Measurements from ENCODE around the gene ACVRL1.

ACVRL1 gene

DNA sequence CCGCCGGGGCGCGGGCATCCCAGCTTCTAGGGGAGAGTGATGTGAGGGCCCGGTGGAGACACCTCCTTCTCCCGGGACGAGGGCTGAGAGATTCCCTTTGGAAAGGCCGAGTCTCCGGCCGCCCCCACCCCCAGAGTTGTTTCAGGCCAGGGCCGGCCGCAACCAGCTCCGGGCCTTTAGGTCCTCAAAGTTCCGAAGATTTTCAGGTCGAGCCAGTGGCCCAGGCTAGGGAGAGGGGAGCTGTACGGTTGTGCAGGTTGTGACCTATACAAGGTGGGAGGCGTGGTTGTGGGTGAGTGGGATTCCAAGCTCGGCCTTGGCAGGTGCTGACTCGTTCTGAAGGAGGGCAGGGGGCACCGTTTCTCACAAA lies 37.8 kb upstream of the ACVRL1 start:
- no peaks in the 10 kb centered on the region for H3K9me2 ChIP-seq (replicated peaks; ENCODE audit: insufficient read depth, low read length)
- no peak for DNase-seq
- TF ChIP-seq CTCF (IDR thresholded peaks at IDR 0.05; ENCODE audit: low read length), result no peak
- TF ChIP-seq EZH2 (optimal IDR thresholded peaks at IDR 0.05; ENCODE audit: low read depth, low read length), result no peak
- no peak for TF ChIP-seq EZH2phosphoT487 (IDR thresholded peaks at IDR 0.05; ENCODE audit: low read length)
- H4K20me1 ChIP-seq (ENCODE audit: insufficient read depth, low read length), result no peaks in the 10 kb centered on the region
- no peak overlapping the region for H2AFZ ChIP-seq (ENCODE audit: low read length)
- no peaks in the 10 kb centered on the region for H3K36me3 ChIP-seq (replicated peaks; ENCODE audit: insufficient read depth, low read length)
- H3K4me3 ChIP-seq (ENCODE audit: low read length), result no peak overlapping the region
- no peaks in the 10 kb centered on the region for H3K79me2 ChIP-seq (ENCODE audit: low read length)
- no peaks in the 10 kb centered on the region for H3K9me3 ChIP-seq (replicated peaks; ENCODE audit: insufficient read depth, low read length)
- H3F3A ChIP-seq (ENCODE audit: insufficient read depth, low read length), result no peaks in the 10 kb centered on the region
- peaks cover 42% of the 10 kb centered on the region for H3K27me3 ChIP-seq (replicated peaks; ENCODE audit: insufficient read depth, low read length)
- H3K4me1 ChIP-seq (ENCODE audit: low read length), result no peaks in the 10 kb centered on the region
- no peak overlapping the region for H3K9ac ChIP-seq (ENCODE audit: low read length)
- H3K27ac ChIP-seq (ENCODE audit: low read length), result no peak overlapping the region
- H3K4me2 ChIP-seq (ENCODE audit: low read depth, low read length), result no peak overlapping the region

DNA sequence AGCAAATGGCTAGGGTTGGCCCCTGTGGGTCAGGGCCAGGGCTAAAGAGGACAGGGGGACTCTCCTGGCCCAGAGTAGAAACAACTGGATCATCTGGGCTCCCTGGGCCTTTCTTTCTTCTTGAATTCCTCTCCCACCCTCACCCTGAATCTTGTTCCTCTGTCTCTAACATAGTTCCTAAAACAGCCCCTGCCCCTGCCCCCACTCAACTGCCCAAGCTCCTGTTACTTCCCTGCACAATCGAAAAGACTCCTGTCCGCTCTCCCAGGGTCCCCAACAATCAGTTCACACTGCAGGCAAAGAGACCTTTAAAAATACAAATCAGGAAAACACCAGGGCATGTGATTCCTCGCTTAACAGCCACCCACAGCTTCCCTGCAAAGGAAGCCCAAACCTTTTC lies 37.4 kb upstream of the ACVRL1 start:
- Histone ChIP-seq H3K4me2 (ENCODE audit: low read depth, low read length) (no peak overlapping the region), H3K4me1 (ENCODE audit: low read length) (no peaks in the 10 kb centered on the region), H3K27ac (ENCODE audit: low read length) (no peak overlapping the region), H3K4me3 (ENCODE audit: low read length) (no peak overlapping the region), H3K27me3 (replicated peaks; ENCODE audit: insufficient read depth, low read length) (peaks cover 38% of the 10 kb centered on the region), H3K9ac (ENCODE audit: low read length) (no peak overlapping the region), H3K9me2 (replicated peaks; ENCODE audit: insufficient read depth, low read length) (no peaks in the 10 kb centered on the region), H3K36me3 (replicated peaks; ENCODE audit: insufficient read depth, low read length) (no peaks in the 10 kb centered on the region), H3F3A (ENCODE audit: insufficient read depth, low read length) (no peaks in the 10 kb centered on the region), H4K20me1 (ENCODE audit: insufficient read depth, low read length) (no peaks in the 10 kb centered on the region), H3K79me2 (ENCODE audit: low read length) (no peaks in the 10 kb centered on the region), H2AFZ (ENCODE audit: low read length) (no peak overlapping the region), H3K9me3 (replicated peaks; ENCODE audit: insufficient read depth, low read length) (no peaks in the 10 kb centered on the region)
- TF ChIP-seq CTCF (IDR thresholded peaks at IDR 0.05; ENCODE audit: low read length), result no peak
- TF ChIP-seq EZH2 (optimal IDR thresholded peaks at IDR 0.05; ENCODE audit: low read depth, low read length), result no peak
- TF ChIP-seq EZH2phosphoT487 (IDR thresholded peaks at IDR 0.05; ENCODE audit: low read length), result no peak
- no peak for DNase-seq

- H3K4me2 ChIP-seq (ENCODE audit: low read depth, low read length), result no peak overlapping the region
- no peaks in the 10 kb centered on the region for H3K9me3 ChIP-seq (replicated peaks; ENCODE audit: insufficient read depth, low read length)
- no peaks in the 10 kb centered on the region for H3K9me2 ChIP-seq (replicated peaks; ENCODE audit: insufficient read depth, low read length)
- H4K20me1 ChIP-seq (ENCODE audit: insufficient read depth, low read length), result no peaks in the 10 kb centered on the region
- H3K79me2 ChIP-seq (ENCODE audit: low read length), result no peaks in the 10 kb centered on the region
- H3K4me1 ChIP-seq (ENCODE audit: low read length), result no peaks in the 10 kb centered on the region
- no peak overlapping the region for H3K4me3 ChIP-seq (ENCODE audit: low read length)
- H2AFZ ChIP-seq (ENCODE audit: low read length), result no peak overlapping the region
- H3K9ac ChIP-seq (ENCODE audit: low read length), result no peak overlapping the region
- no peak for TF ChIP-seq EZH2phosphoT487 (IDR thresholded peaks at IDR 0.05; ENCODE audit: low read length)
- TF ChIP-seq EZH2 (optimal IDR thresholded peaks at IDR 0.05; ENCODE audit: low read depth, low read length), result no peak
- TF ChIP-seq CTCF (IDR thresholded peaks at IDR 0.05; ENCODE audit: low read length), result no peak
- peaks cover 32% of the 10 kb centered on the region for H3K27me3 ChIP-seq (replicated peaks; ENCODE audit: insufficient read depth, low read length)
- no peak overlapping the region for H3K27ac ChIP-seq (ENCODE audit: low read length)
- H3K36me3 ChIP-seq (replicated peaks; ENCODE audit: insufficient read depth, low read length), result no peaks in the 10 kb centered on the region
- no peak for DNase-seq
- no peaks in the 10 kb centered on the region for H3F3A ChIP-seq (ENCODE audit: insufficient read depth, low read length)
Measured at GRCh38 chr12:51870504-51870903, 36.8 kb upstream of the ACVRL1 start.
